ENCODE data around the gene SLC25A43.
"Not testable (repeated sequence)": the region's sequence is repeated elsewhere in the genome, so short reads cannot be mapped to it uniquely, and the experiment has no call there.

SLC25A43 gene

DNA sequence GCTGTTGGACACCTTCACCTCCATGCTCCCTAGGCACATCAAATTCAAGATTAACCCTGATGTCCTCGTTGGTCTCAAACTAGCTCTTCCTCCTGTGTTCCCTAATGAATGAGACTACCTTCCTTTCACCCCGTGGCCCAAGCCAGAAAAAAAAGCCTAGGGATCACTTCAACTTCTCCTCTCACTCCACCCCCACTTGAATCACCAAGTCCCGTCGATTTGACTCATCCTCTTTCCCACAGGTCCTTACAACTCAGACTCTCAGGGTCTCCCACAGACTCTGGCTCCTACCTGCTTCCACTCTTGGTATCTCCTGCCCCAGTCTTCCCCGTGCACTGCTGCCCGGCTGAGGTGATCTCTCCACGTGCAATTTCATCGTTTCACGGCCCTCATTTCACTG, 8.5 kb downstream of the SLC25A43 start:
- in situ Hi-C loops (cut with HindIII; ENCODE audit: low sequenced_read_pairs) = no loop called here

- in situ Hi-C loops (cut with HindIII; ENCODE audit: low sequenced_read_pairs) = no loop called here
Measured at GRCh38 chrX:119410027-119410819, 11.1 kb downstream of the SLC25A43 start.

DNA sequence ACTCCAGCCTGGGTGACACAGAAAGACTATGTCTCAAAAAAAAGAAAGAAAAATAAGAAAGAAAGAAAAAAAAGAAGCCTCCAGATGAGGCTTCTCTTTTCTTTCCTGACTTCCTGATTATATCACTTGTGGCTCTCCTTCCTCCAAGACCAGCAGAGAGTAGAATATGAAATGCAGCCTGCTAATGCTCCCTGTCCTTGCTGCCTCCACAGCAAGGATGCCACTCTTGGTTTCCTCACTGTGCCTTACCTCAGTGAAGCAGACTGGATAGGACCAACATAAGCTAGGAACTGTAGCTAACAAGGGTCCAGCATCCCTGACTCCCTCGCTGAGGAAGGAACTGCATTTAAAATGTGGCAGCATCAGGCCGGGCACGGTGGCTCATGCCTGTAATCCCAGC, 11.7 kb downstream of the SLC25A43 start:
- in situ Hi-C loops (cut with HindIII; ENCODE audit: low sequenced_read_pairs) = no loop called here

- in situ Hi-C loops (cut with HindIII; ENCODE audit: low sequenced_read_pairs) = no loop called here
Measured at GRCh38 chrX:119411959-119412358, 12.8 kb downstream of the SLC25A43 start.

DNA sequence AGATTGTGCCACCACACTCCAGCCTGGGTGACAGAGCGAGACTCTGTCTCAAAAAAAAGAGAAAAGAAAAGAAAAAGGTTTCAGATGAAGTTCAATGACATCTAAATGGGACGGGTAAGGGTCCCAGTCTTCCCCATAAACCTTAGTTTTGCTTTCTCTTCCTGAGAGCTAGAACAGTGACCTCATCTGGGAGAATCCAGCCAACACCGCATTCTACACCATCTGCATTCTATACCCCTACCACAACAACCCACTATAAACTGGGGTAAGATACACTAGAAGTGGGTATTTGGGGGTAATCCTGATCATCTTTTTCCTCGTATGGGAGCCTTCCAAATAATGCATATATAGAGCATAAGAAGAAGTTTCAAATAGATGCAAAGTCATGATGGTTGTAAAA, 18.2 kb downstream of the SLC25A43 start:
- in situ Hi-C loops (cut with HindIII; ENCODE audit: low sequenced_read_pairs) = no loop called here

- in situ Hi-C loops (cut with HindIII; ENCODE audit: low sequenced_read_pairs) = no loop called here
Measured at GRCh38 chrX:119417842-119418241, 18.7 kb downstream of the SLC25A43 start.

DNA sequence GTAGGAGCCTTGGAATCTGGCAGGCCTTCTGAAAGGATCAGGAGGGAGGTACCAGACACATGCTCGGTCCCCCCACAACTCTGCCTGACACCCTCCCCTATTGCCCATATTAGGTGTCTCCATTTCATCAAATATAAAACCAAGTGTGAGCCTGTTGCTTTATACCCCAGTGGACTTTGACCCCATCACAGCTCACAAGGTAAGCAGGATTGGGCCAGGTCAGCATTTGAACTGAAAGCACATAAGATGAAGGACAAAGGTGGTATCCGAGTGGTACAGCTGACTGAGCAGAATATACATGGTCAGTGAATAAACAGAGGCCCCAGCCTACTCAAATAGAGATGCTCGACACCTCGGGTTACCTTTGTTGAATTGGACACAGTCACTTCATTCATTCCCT, 20.0 kb downstream of the SLC25A43 start:
- in situ Hi-C loops (cut with HindIII; ENCODE audit: low sequenced_read_pairs) = no loop called here

GRCh38 chrX:119419898-119420297, 20.8 kb downstream of the SLC25A43 start:
- in situ Hi-C loops (cut with HindIII; ENCODE audit: low sequenced_read_pairs) = no loop called here

DNA sequence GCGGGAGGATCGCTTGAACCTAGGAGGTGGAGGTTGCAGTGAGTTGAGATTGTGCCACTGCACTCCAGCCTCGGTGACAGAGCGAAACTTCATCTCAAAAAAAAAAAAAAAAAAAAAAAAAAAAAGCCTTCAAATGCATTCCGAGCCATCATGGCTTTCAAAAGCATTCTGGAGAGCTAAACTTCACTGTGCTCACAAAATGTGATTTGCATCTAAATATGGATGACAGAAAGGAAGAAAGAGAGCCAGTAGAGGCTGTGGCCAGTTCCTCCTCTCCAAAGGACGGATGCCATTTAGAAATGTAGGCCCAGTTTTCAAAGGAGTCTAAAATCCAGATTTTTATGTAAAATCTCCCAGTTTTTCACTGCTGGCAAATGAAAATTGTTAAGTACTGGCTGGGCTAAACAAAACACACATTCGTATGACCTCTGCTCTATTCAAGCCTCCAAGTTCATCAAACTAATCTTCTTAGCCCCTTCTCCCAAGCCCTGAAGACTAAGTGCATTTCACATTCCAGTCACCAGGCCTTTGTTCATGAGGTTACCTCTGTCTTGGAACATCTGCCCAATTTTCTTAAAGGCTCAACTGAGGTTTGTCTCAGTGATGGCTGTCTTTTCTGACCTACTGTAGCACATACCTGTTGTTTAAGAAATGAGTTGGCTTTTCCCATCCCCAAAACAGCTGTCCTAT, 22.0 kb downstream of the SLC25A43 start:
- in situ Hi-C loops (cut with HindIII; ENCODE audit: low sequenced_read_pairs) = no loop called here

GRCh38 chrX:119423631-119424030, 24.5 kb downstream of the SLC25A43 start:
- in situ Hi-C loops (cut with HindIII; ENCODE audit: low sequenced_read_pairs) = no loop called here

DNA sequence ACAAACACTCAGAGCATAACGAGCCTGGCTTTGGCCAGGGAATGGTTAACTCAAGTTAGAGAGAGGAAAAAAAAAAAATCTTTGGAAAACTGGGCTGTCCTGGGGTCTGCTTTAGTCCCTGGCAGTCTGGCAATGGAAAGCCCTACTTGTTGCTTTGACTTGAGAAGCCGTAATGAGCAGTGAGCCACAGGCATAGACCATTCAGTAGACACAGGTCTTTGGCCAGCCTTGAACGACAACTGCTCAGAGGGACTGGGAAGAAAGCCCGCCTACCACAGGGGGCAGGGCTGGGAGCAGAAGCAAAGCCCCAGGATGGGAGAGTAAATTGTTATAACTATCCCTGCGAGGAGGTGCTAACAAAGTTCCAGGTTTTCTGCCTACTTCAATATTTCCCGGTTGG, 25.9 kb downstream of the SLC25A43 start:
- in situ Hi-C loops (cut with HindIII; ENCODE audit: low sequenced_read_pairs) = no loop called here

- in situ Hi-C loops (cut with HindIII; ENCODE audit: low sequenced_read_pairs) = no loop called here
Measured at GRCh38 chrX:119427024-119427794, 28.1 kb downstream of the SLC25A43 start.

- in situ Hi-C loops (cut with HindIII; ENCODE audit: low sequenced_read_pairs) = no loop called here
Measured at GRCh38 chrX:119427795-119428185, 28.7 kb downstream of the SLC25A43 start.

- in situ Hi-C loops (cut with HindIII; ENCODE audit: low sequenced_read_pairs) = no loop called here
Measured at GRCh38 chrX:119429471-119429870, 30.3 kb downstream of the SLC25A43 start.

GRCh38 chrX:119441295-119441694, 42.2 kb downstream of the SLC25A43 start:
- in situ Hi-C loops (cut with HindIII; ENCODE audit: low sequenced_read_pairs) = not testable (repeated sequence)

GRCh38 chrX:119442286-119442685, 43.1 kb downstream of the SLC25A43 start:
- in situ Hi-C loops (cut with HindIII; ENCODE audit: low sequenced_read_pairs) = no loop called here

GRCh38 chrX:119453202-119453601, 54.1 kb downstream of the SLC25A43 start:
- in situ Hi-C loops (cut with HindIII; ENCODE audit: low sequenced_read_pairs) = no loop called here

DNA sequence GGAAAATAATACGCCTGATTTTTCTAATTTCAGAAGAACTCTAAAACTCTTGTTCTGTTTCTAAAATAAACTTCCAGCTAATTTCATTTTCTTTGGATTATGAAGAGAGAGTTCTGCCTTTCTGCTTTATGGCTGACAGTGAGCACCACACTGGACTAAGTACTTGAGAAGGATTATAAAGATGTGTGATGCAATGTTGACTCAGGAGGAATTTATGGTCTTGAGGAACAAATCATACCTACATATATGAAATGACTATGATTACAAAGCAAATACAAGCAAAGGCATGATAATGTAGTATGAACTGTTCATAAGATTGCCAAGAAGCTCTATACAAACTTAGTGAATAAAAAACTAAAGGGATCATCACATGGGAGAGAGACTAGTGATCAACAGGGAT, 56.1 kb downstream of the SLC25A43 start:
- in situ Hi-C loops (cut with HindIII; ENCODE audit: low sequenced_read_pairs) = no loop called here

- in situ Hi-C loops (cut with HindIII; ENCODE audit: low sequenced_read_pairs) = no loop called here
Measured at GRCh38 chrX:119459181-119459580, 60.0 kb downstream of the SLC25A43 start.

DNA sequence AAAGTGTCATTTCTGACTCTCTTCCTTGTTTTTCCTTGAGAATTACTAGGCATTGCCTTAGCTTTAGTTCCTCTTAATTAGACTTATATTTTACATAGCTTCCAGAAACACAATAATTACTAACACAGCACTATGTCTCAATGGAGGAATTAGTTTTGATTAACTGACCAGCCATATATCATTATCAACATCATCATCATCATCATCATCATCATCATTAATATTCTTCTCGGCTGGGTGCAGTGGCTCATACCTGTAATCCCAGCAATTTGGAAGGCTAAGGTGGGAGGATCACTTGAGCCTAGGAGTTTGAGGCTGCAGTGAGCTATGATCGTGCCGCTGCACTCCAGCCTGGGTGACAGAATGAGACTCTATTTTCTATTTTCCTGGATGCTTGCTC, 66.4 kb downstream of the SLC25A43 start:
- in situ Hi-C loops (cut with HindIII; ENCODE audit: low sequenced_read_pairs) = no loop called here

GRCh38 chrX:119466970-119467369, 67.8 kb downstream of the SLC25A43 start:
- in situ Hi-C loops (cut with HindIII; ENCODE audit: low sequenced_read_pairs) = no loop called here

GRCh38 chrX:119467433-119467832, 68.3 kb downstream of the SLC25A43 start:
- in situ Hi-C loops (cut with HindIII; ENCODE audit: low sequenced_read_pairs) = no loop called here

Data from endothelial cell of hepatic sinusoid (primary cell).